ENCODE results near the gene RPTOR. TPM values are rescaled to one million over a fixed set of nuclear protein-coding genes. Genes with fewer than 3 reads are reported as not detected.
"Not testable (repeated sequence)": the region's sequence is repeated elsewhere in the genome, so short reads cannot be mapped to it uniquely, and the experiment has no call there.

RPTOR gene
- polyA plus RNA-seq, 4 donors = 3.2 to 16.5 (median 10.1) TPM

GRCh38 chr17:80813318-80813717 is 268.7 kb downstream of the RPTOR start:
- no peaks in the 10 kb centered on the region for H3K4me1 ChIP-seq (ENCODE audit: control insufficient read depth in 3 of 3, insufficient read depth in 2 of 3, low read depth in 1 of 3, low read length in 2 of 3)
- no peak for FAIRE-seq
- no peaks in the 10 kb centered on the region for H3K9me3 ChIP-seq (ENCODE audit: control insufficient read depth in 2 of 2, insufficient read depth in 1 of 2, low read depth in 1 of 2, low read length in 1 of 2)
- 95 to 97% (median 95%) methylated on average over 5 of the region's 5 CpGs for WGBS, 3 donors
- no peaks in the 10 kb centered on the region for H3K27me3 ChIP-seq (ENCODE audit: control insufficient read depth in 3 of 3, insufficient read depth in 3 of 3, low read length in 3 of 3)
- peaks cover 0 to 33% (median 0%) of the 10 kb centered on the region in 3 donors for H3K36me3 ChIP-seq (ENCODE audit: control insufficient read depth in 3 of 3, insufficient read depth in 2 of 3, low read depth in 1 of 3, low read length in 3 of 3)
- no peak overlapping the region for H3K4me3 ChIP-seq (ENCODE audit: low read depth in 1 of 3, low read length in 3 of 3)
- H3K27ac ChIP-seq (ENCODE audit: low read depth in 1 of 3, low read length in 2 of 3) = no peak overlapping the region
- no peak for DNase-seq

- Histone ChIP-seq H3K36me3 (ENCODE audit: control insufficient read depth in 3 of 3, insufficient read depth in 2 of 3, low read depth in 1 of 3, low read length in 3 of 3) (peaks cover 0 to 33% (median 0%) of the 10 kb centered on the region in 3 donors), H3K4me1 (ENCODE audit: control insufficient read depth in 3 of 3, insufficient read depth in 2 of 3, low read depth in 1 of 3, low read length in 2 of 3) (no peaks in the 10 kb centered on the region), H3K27me3 (ENCODE audit: control insufficient read depth in 3 of 3, insufficient read depth in 3 of 3, low read length in 3 of 3) (no peaks in the 10 kb centered on the region), H3K27ac (ENCODE audit: low read depth in 1 of 3, low read length in 2 of 3) (no peak overlapping the region), H3K4me3 (ENCODE audit: low read depth in 1 of 3, low read length in 3 of 3) (no peak overlapping the region), H3K9me3 (ENCODE audit: control insufficient read depth in 2 of 2, insufficient read depth in 1 of 2, low read depth in 1 of 2, low read length in 1 of 2) (no peaks in the 10 kb centered on the region)
- no peak for DNase-seq
- WGBS, 3 donors = 96 to 100% (median 97%) methylated on average over 9 of the region's 9 CpGs
- FAIRE-seq = no peak
Measured at GRCh38 chr17:80814491-80814890, 269.9 kb downstream of the RPTOR start.

- H3K27ac ChIP-seq (ENCODE audit: low read depth in 1 of 3, low read length in 2 of 3) = no peak overlapping the region
- no peaks in the 10 kb centered on the region for H3K27me3 ChIP-seq (ENCODE audit: control insufficient read depth in 3 of 3, insufficient read depth in 3 of 3, low read length in 3 of 3)
- peaks cover 0 to 33% (median 0%) of the 10 kb centered on the region in 3 donors for H3K36me3 ChIP-seq (ENCODE audit: control insufficient read depth in 3 of 3, insufficient read depth in 2 of 3, low read depth in 1 of 3, low read length in 3 of 3)
- FAIRE-seq (no peak), DNase-seq (no peak)
- peaks cover 0 to 6% (median 0%) of the 10 kb centered on the region in 3 donors for H3K4me1 ChIP-seq (ENCODE audit: control insufficient read depth in 3 of 3, insufficient read depth in 2 of 3, low read depth in 1 of 3, low read length in 2 of 3)
- no peak overlapping the region for H3K4me3 ChIP-seq (ENCODE audit: low read depth in 1 of 3, low read length in 3 of 3)
- H3K9me3 ChIP-seq (ENCODE audit: control insufficient read depth in 2 of 2, insufficient read depth in 1 of 2, low read depth in 1 of 2, low read length in 1 of 2) = no peaks in the 10 kb centered on the region
- 81 to 91% (median 90%) methylated on average over 10 of the region's 10 CpGs for WGBS, 3 donors
Measured at GRCh38 chr17:80815151-80815681, 270.6 kb downstream of the RPTOR start.

- H3K27me3 ChIP-seq (ENCODE audit: control insufficient read depth in 3 of 3, insufficient read depth in 3 of 3, low read length in 3 of 3); H3K9me3 ChIP-seq (ENCODE audit: control insufficient read depth in 2 of 2, insufficient read depth in 1 of 2, low read depth in 1 of 2, low read length in 1 of 2); FAIRE-seq; H3K27ac ChIP-seq (ENCODE audit: low read depth in 1 of 3, low read length in 2 of 3); H3K4me1 ChIP-seq (ENCODE audit: control insufficient read depth in 3 of 3, insufficient read depth in 2 of 3, low read depth in 1 of 3, low read length in 2 of 3); H3K4me3 ChIP-seq (ENCODE audit: low read depth in 1 of 3, low read length in 3 of 3); DNase-seq: not testable (repeated sequence)
- WGBS, 3 donors = 94 to 98% (median 95%) methylated on average over 23 of the region's 23 CpGs
- H3K36me3 ChIP-seq (ENCODE audit: control insufficient read depth in 3 of 3, insufficient read depth in 2 of 3, low read depth in 1 of 3, low read length in 3 of 3) = peaks cover 0 to 36% (median 0%) of the 10 kb centered on the region in 3 donors
Measured at GRCh38 chr17:80815718-80816117, 271.1 kb downstream of the RPTOR start.

GRCh38 chr17:80816241-80817103 is 271.8 kb downstream of the RPTOR start:
- DNase-seq = no peak
- 96 to 97% (median 96%) methylated on average over 24 of the region's 24 CpGs for WGBS, 3 donors

GRCh38 chr17:80817321-80817845 is 272.7 kb downstream of the RPTOR start:
- no peak for FAIRE-seq
- 94 to 97% (median 95%) methylated on average over 11 of the region's 11 CpGs for WGBS, 3 donors
- no peak for DNase-seq
- Histone ChIP-seq H3K4me1 (ENCODE audit: control insufficient read depth in 3 of 3, insufficient read depth in 2 of 3, low read depth in 1 of 3, low read length in 2 of 3) (peaks cover 0 to 10% (median 0%) of the 10 kb centered on the region in 3 donors), H3K4me3 (ENCODE audit: low read depth in 1 of 3, low read length in 3 of 3) (no peak overlapping the region), H3K36me3 (ENCODE audit: control insufficient read depth in 3 of 3, insufficient read depth in 2 of 3, low read depth in 1 of 3, low read length in 3 of 3) (peaks cover 0 to 38% (median 1%) of the 10 kb centered on the region in 3 donors), H3K27ac (ENCODE audit: low read depth in 1 of 3, low read length in 2 of 3) (no peak overlapping the region), H3K9me3 (ENCODE audit: control insufficient read depth in 2 of 2, insufficient read depth in 1 of 2, low read depth in 1 of 2, low read length in 1 of 2) (no peaks in the 10 kb centered on the region), H3K27me3 (ENCODE audit: control insufficient read depth in 3 of 3, insufficient read depth in 3 of 3, low read length in 3 of 3) (no peaks in the 10 kb centered on the region)

More at GRCh38 chr17:80816241-80817103, 271.8 kb downstream of the RPTOR start:
- Histone ChIP-seq H3K27me3 (ENCODE audit: control insufficient read depth in 3 of 3, insufficient read depth in 3 of 3, low read length in 3 of 3) (no peaks in the 10 kb centered on the region), H3K4me1 (ENCODE audit: control insufficient read depth in 3 of 3, insufficient read depth in 2 of 3, low read depth in 1 of 3, low read length in 2 of 3) (peaks cover 0 to 10% (median 0%) of the 10 kb centered on the region in 3 donors), H3K9me3 (ENCODE audit: control insufficient read depth in 2 of 2, insufficient read depth in 1 of 2, low read depth in 1 of 2, low read length in 1 of 2) (no peaks in the 10 kb centered on the region), H3K27ac (ENCODE audit: low read depth in 1 of 3, low read length in 2 of 3) (no peak overlapping the region), H3K4me3 (ENCODE audit: low read depth in 1 of 3, low read length in 3 of 3) (no peak overlapping the region), H3K36me3 (ENCODE audit: control insufficient read depth in 3 of 3, insufficient read depth in 2 of 3, low read depth in 1 of 3, low read length in 3 of 3) (peaks cover 0 to 37% (median 0%) of the 10 kb centered on the region in 3 donors)
- no peak for FAIRE-seq

- H3K36me3 ChIP-seq (ENCODE audit: control insufficient read depth in 3 of 3, insufficient read depth in 2 of 3, low read depth in 1 of 3, low read length in 3 of 3) = peaks cover 0 to 33% (median 4%) of the 10 kb centered on the region in 3 donors
- H3K4me3 ChIP-seq (ENCODE audit: low read depth in 1 of 3, low read length in 3 of 3) = no peak overlapping the region
- H3K27ac ChIP-seq (ENCODE audit: low read depth in 1 of 3, low read length in 2 of 3) = no peak overlapping the region
- peaks cover 0 to 11% (median 0%) of the 10 kb centered on the region in 3 donors for H3K4me1 ChIP-seq (ENCODE audit: control insufficient read depth in 3 of 3, insufficient read depth in 2 of 3, low read depth in 1 of 3, low read length in 2 of 3)
- no peak for DNase-seq
- WGBS, 3 donors = 77 to 88% (median 86%) methylated on average over 10 of the region's 10 CpGs
- no peak for FAIRE-seq
- H3K27me3 ChIP-seq (ENCODE audit: control insufficient read depth in 3 of 3, insufficient read depth in 3 of 3, low read length in 3 of 3) = no peaks in the 10 kb centered on the region
- no peaks in the 10 kb centered on the region for H3K9me3 ChIP-seq (ENCODE audit: control insufficient read depth in 2 of 2, insufficient read depth in 1 of 2, low read depth in 1 of 2, low read length in 1 of 2)
Measured at GRCh38 chr17:80817861-80818260, 273.2 kb downstream of the RPTOR start.

- Histone ChIP-seq H3K4me3 (ENCODE audit: low read depth in 1 of 3, low read length in 3 of 3) (no peak overlapping the region), H3K27ac (ENCODE audit: low read depth in 1 of 3, low read length in 2 of 3) (no peak overlapping the region), H3K27me3 (ENCODE audit: control insufficient read depth in 3 of 3, insufficient read depth in 3 of 3, low read length in 3 of 3) (no peaks in the 10 kb centered on the region), H3K9me3 (ENCODE audit: control insufficient read depth in 2 of 2, insufficient read depth in 1 of 2, low read depth in 1 of 2, low read length in 1 of 2) (no peaks in the 10 kb centered on the region), H3K36me3 (ENCODE audit: control insufficient read depth in 3 of 3, insufficient read depth in 2 of 3, low read depth in 1 of 3, low read length in 3 of 3) (peaks cover 3 to 37% (median 6%) of the 10 kb centered on the region in 3 donors), H3K4me1 (ENCODE audit: control insufficient read depth in 3 of 3, insufficient read depth in 2 of 3, low read depth in 1 of 3, low read length in 2 of 3) (peaks cover 0 to 21% (median 0%) of the 10 kb centered on the region in 3 donors)
- no peak for FAIRE-seq
- WGBS, 3 donors = 92 to 95% (median 93%) methylated on average over 9 of the region's 9 CpGs
- no peak for DNase-seq
Measured at GRCh38 chr17:80818871-80819270, 274.2 kb downstream of the RPTOR start.

All from small intestine (tissue), 7 donors.